GM23338 (cell line): ENCODE data around the gene NTN3. TPM values are rescaled to one million over a fixed set of nuclear protein-coding genes. Genes with fewer than 3 reads are reported as not detected.

ENCODE experiments used
- ATAC-seq: fragments of 200-7000 bp; cut with Tn5 transposase; 3 replicates; pipeline ENCODE4 v1.9.1; 2020
- DNase-seq: peaks from one replicate; pipeline ENCODE4 v3.0.0-alpha.2; 2015; ENCODE audit warnings: low spot score
- H2AFZ ChIP-seq: fragments of 200-600 bp; sonication (generic); 2 replicates; pipeline ENCODE4 v1.8.0; 2016; ENCODE audit warnings: antibody characterized with exemption, mild to moderate bottlenecking, moderate library complexity
- H3F3A ChIP-seq: fragments of 200-600 bp; sonication (generic); replicated peaks from 2 replicates; pipeline ENCODE4 v1.8.0; 2017; ENCODE audit warnings: antibody characterized with exemption, mixed run types, low read depth
- H3K27ac ChIP-seq: fragments of 200-600 bp; sonication (generic); 2 replicates; pipeline ENCODE4 v1.6.1; 2016; ENCODE audit warnings: low read depth
- H3K27me3 ChIP-seq: fragments of 200-600 bp; sonication (generic); 2 replicates; pipeline ENCODE4 v1.8.0; 2016; ENCODE audit warnings: mild to moderate bottlenecking, mixed run types, moderate library complexity; ENCODE audit not compliant: insufficient read depth
- H3K36me3 ChIP-seq: fragments of 200-600 bp; sonication (generic); 2 replicates; pipeline ENCODE4 v1.8.0; 2016; ENCODE audit warnings: mild to moderate bottlenecking; ENCODE audit not compliant: insufficient read depth
- H3K4me1 ChIP-seq: fragments of 200-600 bp; sonication (generic); 2 replicates; pipeline ENCODE4 v1.8.0; 2016; ENCODE audit warnings: mild to moderate bottlenecking, moderate library complexity; ENCODE audit not compliant: insufficient read depth
- H3K4me2 ChIP-seq: fragments of 200-600 bp; sonication (generic); 2 replicates; pipeline ENCODE4 v1.7.1; 2017; ENCODE audit warnings: mixed run types
- H3K4me3 ChIP-seq: fragments of 200-600 bp; sonication (generic); 2 replicates; pipeline ENCODE4 v1.6.1; 2016; ENCODE audit warnings: mixed run types
- H3K79me2 ChIP-seq: fragments of 200-600 bp; sonication (generic); replicated peaks from 2 replicates; pipeline ENCODE4 v1.8.0; 2017; ENCODE audit warnings: mild to moderate bottlenecking; ENCODE audit not compliant: insufficient read depth
- H3K9me2 ChIP-seq: fragments of 200-600 bp; sonication (generic); 2 replicates; pipeline ENCODE4 v1.8.0; 2017; ENCODE audit not compliant: insufficient read depth
- H4K20me1 ChIP-seq: fragments of 200-600 bp; sonication (generic); replicated peaks from 2 replicates; pipeline ENCODE4 v1.8.0; 2017; ENCODE audit warnings: mild to moderate bottlenecking; ENCODE audit not compliant: insufficient read depth
- H3K27ac Mint-ChIP-seq: 2 replicates; pipeline ENCODE4 v1.8.0; 2020; ENCODE audit warnings: inconsistent platforms, mild to moderate bottlenecking, moderate library complexity, mixed read lengths
- H3K27me3 Mint-ChIP-seq: 3 replicates; pipeline ENCODE4 v1.8.0; 2022; ENCODE audit warnings: low read depth, mild to moderate bottlenecking, moderate library complexity, mixed read lengths, inconsistent platforms; ENCODE audit not compliant: insufficient read depth, poor library complexity
- H3K36me3 Mint-ChIP-seq: 3 replicates; pipeline ENCODE4 v1.8.0; 2021; ENCODE audit warnings: low read depth, mild to moderate bottlenecking, inconsistent platforms, moderate library complexity, mixed read lengths
- H3K4me1 Mint-ChIP-seq: 3 replicates; pipeline ENCODE4 v1.8.0; 2020; ENCODE audit warnings: mild to moderate bottlenecking, inconsistent platforms, mixed read lengths
- H3K4me3 Mint-ChIP-seq: 3 replicates; pipeline ENCODE4 v1.8.0; 2021; ENCODE audit warnings: moderate library complexity, mild to moderate bottlenecking, inconsistent platforms, mixed read lengths
- H3K9me3 Mint-ChIP-seq: 3 replicates; pipeline ENCODE4 v1.8.0; 2020; ENCODE audit warnings: moderate library complexity, mild to moderate bottlenecking, inconsistent platforms, mixed read lengths
- CREB1 ChIP-seq: fragments of 250-450 bp; sonication (Bioruptor Pico); IDR thresholded peaks from 2 replicates; pipeline ENCODE4 v1.5.0; 2020; ENCODE audit warnings: low read depth, mild to moderate bottlenecking, moderate library complexity
- EZH2 ChIP-seq: fragments of 200-600 bp; sonication (generic); IDR thresholded peaks from one replicate; pipeline ENCODE4 v1.8.0; 2017; ENCODE audit warnings: antibody characterized with exemption, mild to moderate bottlenecking, low read depth; ENCODE audit not compliant: unreplicated experiment
- JUNB ChIP-seq: IDR thresholded peaks from one replicate; pipeline ENCODE4 v1.6.1; 2016; ENCODE audit warnings: antibody characterized with exemption; ENCODE audit not compliant: unreplicated experiment
- POLR2AphosphoS5 ChIP-seq: IDR thresholded peaks from 2 replicates; pipeline ENCODE4 v1.6.1; 2016; ENCODE audit warnings: antibody characterized with exemption, low read depth
- STAT1 ChIP-seq: IDR thresholded peaks from one replicate; pipeline ENCODE4 v1.6.1; 2016; ENCODE audit warnings: antibody characterized with exemption; ENCODE audit not compliant: unreplicated experiment
- polyA plus RNA-seq: library from polyadenylated mRNA; unstranded; fragments of >200 nt; fragmentation: Nextera tagmentation; extraction: Ambion mirVana; gene quantifications from 2 replicates; pipeline ENCODE4 v1.2.1, GENCODE V29; 2016
- total RNA-seq: library from RNA; depleted of rRNA; stranded (reverse); fragments of >200 nt; shearing (Covaris generic); gene quantifications from 2 replicates; pipeline ENCODE4 v1.2.3, GENCODE V29; 2014
- TF ChIP-seq, protein P1 (sequence below), 2 experiments: fragments of 200-600 bp in 1 of 2; sonication (generic) in 1 of 2; conservative IDR thresholded peaks; 2 replicates each; pipeline versions ENCODE4 v1.5.1 to v1.6.1; 2016 to 2017; ENCODE audit warnings: antibody characterized with exemption in 2 of 2, low read depth in 2 of 2, mild to moderate bottlenecking in 2 of 2, moderate library complexity in 1 of 2
- TF ChIP-seq, protein P2 (sequence below): fragments of 250-450 bp; sonication (Bioruptor Pico); IDR thresholded peaks from 2 replicates; pipeline ENCODE4 v1.5.0; 2020; ENCODE audit warnings: mild to moderate bottlenecking, moderate library complexity

The NTN3 gene
- total and polyA plus RNA-seq, 2 experiments from 2014 or later = 0.10 to 1.7 TPM

DNA sequence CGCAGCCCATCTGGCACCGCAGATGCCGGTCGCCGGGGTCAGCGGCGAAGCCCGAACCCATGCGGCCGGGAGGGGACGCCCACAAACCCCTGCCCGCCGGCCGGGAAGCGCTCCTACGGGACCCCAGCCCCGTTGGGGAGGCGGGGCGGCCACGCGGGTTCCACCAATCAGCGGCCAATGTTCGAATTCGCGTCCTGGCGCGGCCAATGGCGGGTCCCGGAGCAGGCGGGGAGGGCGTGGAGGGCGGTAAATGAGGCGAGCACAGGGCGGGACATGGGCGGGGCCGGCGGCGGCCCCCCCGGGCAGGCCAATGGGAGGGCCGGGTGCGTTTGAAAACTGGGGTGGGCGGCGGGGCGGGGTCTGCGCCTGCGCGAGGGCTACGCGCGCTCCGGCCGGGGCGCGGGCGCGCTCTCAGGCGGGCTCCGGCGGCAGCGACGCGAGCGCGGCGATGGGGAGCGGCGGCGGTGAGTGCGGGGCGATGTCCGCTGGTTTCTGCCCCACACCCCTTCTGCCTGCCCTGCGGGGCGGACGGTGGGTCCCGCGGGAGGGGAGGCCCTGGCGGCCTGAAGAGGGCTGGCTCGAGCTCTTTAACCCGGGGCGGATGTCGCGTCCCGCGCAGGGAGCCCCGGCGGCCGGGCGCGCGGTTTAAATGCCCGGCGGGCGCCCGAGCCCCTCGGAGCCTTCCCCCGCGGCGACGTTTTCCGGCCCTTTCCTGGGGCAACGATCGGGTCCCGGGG is 41.9 kb upstream of the NTN3 start, which contains the start of gene CCNF:
TSS of gene CCNF (plus strand) at position 414 of the 737 bp plus-strand sequence. CDS start at position 449, 35 bp downstream.
- no peaks in the 10 kb centered on the region for H3K9me2 ChIP-seq
- 0 out of 2 replicates have a peak, but pooled peaks cover 17% of the 10 kb centered on the region for H3F3A ChIP-seq
- peaks cover 11% of the 10 kb centered on the region; the same call in 1 of the 2 replicates for H3K4me1 ChIP-seq
- Mint-ChIP-seq H3K36me3 (peaks cover 40% of the 10 kb centered on the region), H3K4me3 (peak within 1 kb of the TSS; percentile 92), H3K27me3 (peaks cover 21% of the 10 kb centered on the region), H3K4me1 (peaks cover 21% of the 10 kb centered on the region), H3K9me3 (no peaks in the 10 kb centered on the region; the same call in 2 of the 3 replicates), H3K27ac (no peak within 1 kb of the TSS)
- peak; percentile 98 for DNase-seq
- peak within 1 kb of the TSS; percentile 98 for H3K4me3 ChIP-seq
- no peak within 1 kb of the TSS for H3K27ac ChIP-seq
- peaks cover 19% of the 10 kb centered on the region for H4K20me1 ChIP-seq
- peaks cover 22% of the 10 kb centered on the region for H3K36me3 ChIP-seq
- peaks cover 27% of the 10 kb centered on the region for H3K79me2 ChIP-seq
- H2AFZ ChIP-seq = peak within 1 kb of the TSS; percentile 89
- TF ChIP-seq CREB1 (CRISPR knock-in tag) = peak; percentile 52
- no peak for TF ChIP-seq JUNB
- TF ChIP-seq EZH2 = no peak
- TF ChIP-seq, protein P1, sequence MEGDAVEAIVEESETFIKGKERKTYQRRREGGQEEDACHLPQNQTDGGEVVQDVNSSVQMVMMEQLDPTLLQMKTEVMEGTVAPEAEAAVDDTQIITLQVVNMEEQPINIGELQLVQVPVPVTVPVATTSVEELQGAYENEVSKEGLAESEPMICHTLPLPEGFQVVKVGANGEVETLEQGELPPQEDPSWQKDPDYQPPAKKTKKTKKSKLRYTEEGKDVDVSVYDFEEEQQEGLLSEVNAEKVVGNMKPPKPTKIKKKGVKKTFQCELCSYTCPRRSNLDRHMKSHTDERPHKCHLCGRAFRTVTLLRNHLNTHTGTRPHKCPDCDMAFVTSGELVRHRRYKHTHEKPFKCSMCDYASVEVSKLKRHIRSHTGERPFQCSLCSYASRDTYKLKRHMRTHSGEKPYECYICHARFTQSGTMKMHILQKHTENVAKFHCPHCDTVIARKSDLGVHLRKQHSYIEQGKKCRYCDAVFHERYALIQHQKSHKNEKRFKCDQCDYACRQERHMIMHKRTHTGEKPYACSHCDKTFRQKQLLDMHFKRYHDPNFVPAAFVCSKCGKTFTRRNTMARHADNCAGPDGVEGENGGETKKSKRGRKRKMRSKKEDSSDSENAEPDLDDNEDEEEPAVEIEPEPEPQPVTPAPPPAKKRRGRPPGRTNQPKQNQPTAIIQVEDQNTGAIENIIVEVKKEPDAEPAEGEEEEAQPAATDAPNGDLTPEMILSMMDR (conservative IDR thresholded peaks at IDR 0.05; ENCODE audit: low read depth in 2 of 2) = no peak
- peak; percentile 81 for TF ChIP-seq POLR2AphosphoS5
- peak within 1 kb of the TSS; percentile 99 for H3K4me2 ChIP-seq
- peak; percentile 89 for ATAC-seq
- no peaks in the 10 kb centered on the region for H3K27me3 ChIP-seq

DNA sequence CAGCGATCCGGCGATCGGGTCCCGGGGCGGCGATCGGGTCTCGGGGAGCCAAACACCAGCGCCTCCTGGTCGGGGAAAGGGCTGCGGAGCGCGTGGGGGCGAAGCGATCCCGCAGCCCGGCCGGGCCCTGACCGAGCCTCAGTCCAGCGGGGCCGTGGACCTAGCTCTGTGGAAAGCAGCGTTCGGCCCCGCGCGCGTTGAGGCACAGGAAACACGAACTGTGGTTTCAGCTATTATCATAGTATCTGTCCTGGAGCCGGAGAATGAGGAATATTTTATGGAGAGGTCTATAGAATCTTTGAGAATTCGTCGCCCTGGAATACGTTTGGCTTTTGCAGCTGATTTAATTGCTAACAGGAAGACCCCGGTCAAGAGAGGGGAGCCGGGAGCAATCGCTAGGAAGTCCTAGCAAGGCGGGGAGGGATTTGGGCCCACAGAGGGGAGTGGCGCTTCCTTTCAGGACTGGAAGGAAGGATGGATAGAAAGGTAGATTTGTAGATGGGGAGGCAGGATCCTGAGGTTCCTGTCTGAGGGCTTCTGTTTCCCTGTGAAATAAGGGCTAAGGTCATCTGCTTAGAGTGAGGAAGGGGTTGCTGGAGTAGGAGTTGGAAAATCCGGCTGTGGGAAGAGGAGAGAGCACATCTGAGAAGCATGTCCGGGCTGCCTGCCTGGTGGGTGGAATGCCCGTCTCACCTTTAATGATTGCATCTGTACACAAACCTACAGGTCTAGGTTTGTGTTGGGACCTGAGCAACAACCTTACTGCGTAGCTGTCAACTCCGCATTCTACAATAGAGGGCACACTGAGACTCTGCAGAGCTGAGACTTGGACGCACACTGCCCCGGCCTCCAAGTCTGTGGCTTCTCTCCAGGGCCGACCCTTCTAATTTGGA is 41.1 kb upstream of the NTN3 start:
- Mint-ChIP-seq H3K4me3 (peak overlapping the region; percentile 92), H3K27ac (no peak overlapping the region), H3K27me3 (peaks cover 18% of the 10 kb centered on the region), H3K9me3 (no peaks in the 10 kb centered on the region; the same call in 2 of the 3 replicates), H3K4me1 (peaks cover 21% of the 10 kb centered on the region), H3K36me3 (peaks cover 44% of the 10 kb centered on the region)
- 0 out of 2 replicates have a peak, but pooled peaks cover 17% of the 10 kb centered on the region for H3F3A ChIP-seq
- DNase-seq (peak; percentile 51), ATAC-seq (peak; percentile 1; the same call in 2 of the 3 replicates)
- peak overlapping the region; percentile 99 for H3K4me2 ChIP-seq
- H2AFZ ChIP-seq = peak overlapping the region; percentile 89
- H3K4me1 ChIP-seq = peaks cover 11% of the 10 kb centered on the region; the same call in 1 of the 2 replicates
- H3K27ac ChIP-seq = no peak overlapping the region
- H4K20me1 ChIP-seq = peaks cover 20% of the 10 kb centered on the region
- peaks cover 25% of the 10 kb centered on the region for H3K36me3 ChIP-seq
- peaks cover 27% of the 10 kb centered on the region for H3K79me2 ChIP-seq
- H3K27me3 ChIP-seq = no peaks in the 10 kb centered on the region
- H3K9me2 ChIP-seq = no peaks in the 10 kb centered on the region
- peak overlapping the region; percentile 98 for H3K4me3 ChIP-seq
- TF ChIP-seq EZH2 (no peak), STAT1 (no peak)
- TF ChIP-seq, protein P2, sequence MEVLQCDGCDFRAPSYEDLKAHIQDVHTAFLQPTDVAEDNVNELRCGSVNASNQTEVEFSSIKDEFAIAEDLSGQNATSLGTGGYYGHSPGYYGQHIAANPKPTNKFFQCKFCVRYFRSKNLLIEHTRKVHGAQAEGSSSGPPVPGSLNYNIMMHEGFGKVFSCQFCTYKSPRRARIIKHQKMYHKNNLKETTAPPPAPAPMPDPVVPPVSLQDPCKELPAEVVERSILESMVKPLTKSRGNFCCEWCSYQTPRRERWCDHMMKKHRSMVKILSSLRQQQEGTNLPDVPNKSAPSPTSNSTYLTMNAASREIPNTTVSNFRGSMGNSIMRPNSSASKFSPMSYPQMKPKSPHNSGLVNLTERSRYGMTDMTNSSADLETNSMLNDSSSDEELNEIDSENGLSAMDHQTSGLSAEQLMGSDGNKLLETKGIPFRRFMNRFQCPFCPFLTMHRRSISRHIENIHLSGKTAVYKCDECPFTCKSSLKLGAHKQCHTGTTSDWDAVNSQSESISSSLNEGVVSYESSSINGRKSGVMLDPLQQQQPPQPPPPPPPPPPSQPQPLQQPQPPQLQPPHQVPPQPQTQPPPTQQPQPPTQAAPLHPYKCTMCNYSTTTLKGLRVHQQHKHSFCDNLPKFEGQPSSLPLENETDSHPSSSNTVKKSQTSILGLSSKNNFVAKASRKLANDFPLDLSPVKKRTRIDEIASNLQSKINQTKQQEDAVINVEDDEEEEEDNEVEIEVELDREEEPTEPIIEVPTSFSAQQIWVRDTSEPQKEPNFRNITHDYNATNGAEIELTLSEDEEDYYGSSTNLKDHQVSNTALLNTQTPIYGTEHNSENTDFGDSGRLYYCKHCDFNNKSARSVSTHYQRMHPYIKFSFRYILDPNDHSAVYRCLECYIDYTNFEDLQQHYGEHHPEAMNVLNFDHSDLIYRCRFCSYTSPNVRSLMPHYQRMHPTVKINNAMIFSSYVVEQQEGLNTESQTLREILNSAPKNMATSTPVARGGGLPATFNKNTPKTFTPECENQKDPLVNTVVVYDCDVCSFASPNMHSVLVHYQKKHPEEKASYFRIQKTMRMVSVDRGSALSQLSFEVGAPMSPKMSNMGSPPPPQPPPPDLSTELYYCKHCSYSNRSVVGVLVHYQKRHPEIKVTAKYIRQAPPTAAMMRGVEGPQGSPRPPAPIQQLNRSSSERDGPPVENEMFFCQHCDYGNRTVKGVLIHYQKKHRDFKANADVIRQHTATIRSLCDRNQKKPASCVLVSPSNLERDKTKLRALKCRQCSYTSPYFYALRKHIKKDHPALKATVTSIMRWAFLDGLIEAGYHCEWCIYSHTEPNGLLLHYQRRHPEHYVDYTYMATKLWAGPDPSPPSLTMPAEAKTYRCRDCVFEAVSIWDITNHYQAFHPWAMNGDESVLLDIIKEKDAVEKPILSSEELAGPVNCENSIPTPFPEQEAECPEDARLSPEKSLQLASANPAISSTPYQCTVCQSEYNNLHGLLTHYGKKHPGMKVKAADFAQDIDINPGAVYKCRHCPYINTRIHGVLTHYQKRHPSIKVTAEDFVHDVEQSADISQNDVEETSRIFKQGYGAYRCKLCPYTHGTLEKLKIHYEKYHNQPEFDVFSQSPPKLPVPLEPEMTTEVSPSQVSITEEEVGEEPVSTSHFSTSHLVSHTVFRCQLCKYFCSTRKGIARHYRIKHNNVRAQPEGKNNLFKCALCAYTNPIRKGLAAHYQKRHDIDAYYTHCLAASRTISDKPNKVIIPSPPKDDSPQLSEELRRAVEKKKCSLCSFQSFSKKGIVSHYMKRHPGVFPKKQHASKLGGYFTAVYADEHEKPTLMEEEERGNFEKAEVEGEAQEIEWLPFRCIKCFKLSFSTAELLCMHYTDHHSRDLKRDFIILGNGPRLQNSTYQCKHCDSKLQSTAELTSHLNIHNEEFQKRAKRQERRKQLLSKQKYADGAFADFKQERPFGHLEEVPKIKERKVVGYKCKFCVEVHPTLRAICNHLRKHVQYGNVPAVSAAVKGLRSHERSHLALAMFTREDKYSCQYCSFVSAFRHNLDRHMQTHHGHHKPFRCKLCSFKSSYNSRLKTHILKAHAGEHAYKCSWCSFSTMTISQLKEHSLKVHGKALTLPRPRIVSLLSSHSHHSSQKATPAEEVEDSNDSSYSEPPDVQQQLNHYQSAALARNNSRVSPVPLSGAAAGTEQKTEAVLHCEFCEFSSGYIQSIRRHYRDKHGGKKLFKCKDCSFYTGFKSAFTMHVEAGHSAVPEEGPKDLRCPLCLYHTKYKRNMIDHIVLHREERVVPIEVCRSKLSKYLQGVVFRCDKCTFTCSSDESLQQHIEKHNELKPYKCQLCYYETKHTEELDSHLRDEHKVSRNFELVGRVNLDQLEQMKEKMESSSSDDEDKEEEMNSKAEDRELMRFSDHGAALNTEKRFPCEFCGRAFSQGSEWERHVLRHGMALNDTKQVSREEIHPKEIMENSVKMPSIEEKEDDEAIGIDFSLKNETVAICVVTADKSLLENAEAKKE (CRISPR knock-in tag) = no peak
- TF ChIP-seq, protein P1 (conservative IDR thresholded peaks at IDR 0.05; ENCODE audit: low read depth in 2 of 2) = no peak; a peak in 1 of 4 replicates
